ENCODE data around the gene LPAR2.
"Not testable (repeated sequence)": the region's sequence is repeated elsewhere in the genome, so short reads cannot be mapped to it uniquely, and the experiment has no call there.

LPAR2 gene

GRCh38 chr19:19618219-19619051 is 9.6 kb downstream of the LPAR2 start, which contains the start of gene PBX4:
TSS of gene PBX4 (minus strand) at chr19:19618687. CDS start at chr19:19618629, 58 bp downstream.
- peak; percentile 98 for DNase-seq (ENCODE audit: extremely low read depth, insufficient read length)
- H3K27me3 ChIP-seq (replicated peaks; ENCODE audit: control insufficient read depth, insufficient read depth, low read length) = no peaks in the 10 kb centered on the region
- H3K4me3 ChIP-seq (replicated peaks; ENCODE audit: low read depth, low read length) = peak within 1 kb of the TSS; percentile 82
- TF ChIP-seq, protein P1, sequence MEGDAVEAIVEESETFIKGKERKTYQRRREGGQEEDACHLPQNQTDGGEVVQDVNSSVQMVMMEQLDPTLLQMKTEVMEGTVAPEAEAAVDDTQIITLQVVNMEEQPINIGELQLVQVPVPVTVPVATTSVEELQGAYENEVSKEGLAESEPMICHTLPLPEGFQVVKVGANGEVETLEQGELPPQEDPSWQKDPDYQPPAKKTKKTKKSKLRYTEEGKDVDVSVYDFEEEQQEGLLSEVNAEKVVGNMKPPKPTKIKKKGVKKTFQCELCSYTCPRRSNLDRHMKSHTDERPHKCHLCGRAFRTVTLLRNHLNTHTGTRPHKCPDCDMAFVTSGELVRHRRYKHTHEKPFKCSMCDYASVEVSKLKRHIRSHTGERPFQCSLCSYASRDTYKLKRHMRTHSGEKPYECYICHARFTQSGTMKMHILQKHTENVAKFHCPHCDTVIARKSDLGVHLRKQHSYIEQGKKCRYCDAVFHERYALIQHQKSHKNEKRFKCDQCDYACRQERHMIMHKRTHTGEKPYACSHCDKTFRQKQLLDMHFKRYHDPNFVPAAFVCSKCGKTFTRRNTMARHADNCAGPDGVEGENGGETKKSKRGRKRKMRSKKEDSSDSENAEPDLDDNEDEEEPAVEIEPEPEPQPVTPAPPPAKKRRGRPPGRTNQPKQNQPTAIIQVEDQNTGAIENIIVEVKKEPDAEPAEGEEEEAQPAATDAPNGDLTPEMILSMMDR (IDR thresholded peaks at IDR 0.05; ENCODE audit: insufficient read depth, low read length, poor library complexity, severe bottlenecking) = no peak
- no peaks in the 10 kb centered on the region; the same call in none of the 2 replicates for H3K36me3 ChIP-seq (ENCODE audit: control insufficient read depth, insufficient read depth, low read length)

DNA sequence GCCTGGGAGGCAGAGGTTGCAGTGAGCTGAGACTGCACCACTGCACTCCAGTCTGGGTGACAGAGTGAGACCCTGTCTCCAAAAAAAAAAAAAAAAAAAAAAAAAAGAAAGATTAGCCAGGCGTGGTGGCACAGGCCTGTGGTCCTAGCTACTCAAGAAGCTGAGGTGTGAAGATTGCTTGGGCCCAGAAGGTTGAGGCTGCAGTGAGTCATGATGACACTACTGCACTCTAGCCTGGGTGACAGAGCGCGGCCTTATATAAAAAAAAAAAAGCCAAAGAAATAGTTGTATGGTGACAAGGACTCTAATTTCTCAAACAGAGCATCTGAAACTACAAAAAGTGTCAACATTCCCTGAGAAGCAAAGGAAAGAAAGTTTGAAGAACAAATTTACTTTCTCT is 12.9 kb downstream of the LPAR2 start:
- H3K36me3 ChIP-seq (ENCODE audit: control insufficient read depth, insufficient read depth, low read length) = no peaks in the 10 kb centered on the region; the same call in none of the 2 replicates
- DNase-seq (ENCODE audit: extremely low read depth, insufficient read length) = no peak
- no peaks in the 10 kb centered on the region for H3K27me3 ChIP-seq (replicated peaks; ENCODE audit: control insufficient read depth, insufficient read depth, low read length)
- TF ChIP-seq, protein P1 (IDR thresholded peaks at IDR 0.05; ENCODE audit: insufficient read depth, low read length, poor library complexity, severe bottlenecking) = no peak
- H3K4me3 ChIP-seq (replicated peaks; ENCODE audit: low read depth, low read length) = no peak overlapping the region

- DNase-seq (ENCODE audit: extremely low read depth, insufficient read length) = no peak
- TF ChIP-seq, protein P1 (IDR thresholded peaks at IDR 0.05; ENCODE audit: insufficient read depth, low read length, poor library complexity, severe bottlenecking) = no peak
- H3K4me3 ChIP-seq (replicated peaks; ENCODE audit: low read depth, low read length) = no peak overlapping the region
- no peaks in the 10 kb centered on the region; the same call in none of the 2 replicates for H3K36me3 ChIP-seq (ENCODE audit: control insufficient read depth, insufficient read depth, low read length)
- no peaks in the 10 kb centered on the region for H3K27me3 ChIP-seq (replicated peaks; ENCODE audit: control insufficient read depth, insufficient read depth, low read length)
Measured at GRCh38 chr19:19613506-19613905, 14.5 kb downstream of the LPAR2 start.

DNA sequence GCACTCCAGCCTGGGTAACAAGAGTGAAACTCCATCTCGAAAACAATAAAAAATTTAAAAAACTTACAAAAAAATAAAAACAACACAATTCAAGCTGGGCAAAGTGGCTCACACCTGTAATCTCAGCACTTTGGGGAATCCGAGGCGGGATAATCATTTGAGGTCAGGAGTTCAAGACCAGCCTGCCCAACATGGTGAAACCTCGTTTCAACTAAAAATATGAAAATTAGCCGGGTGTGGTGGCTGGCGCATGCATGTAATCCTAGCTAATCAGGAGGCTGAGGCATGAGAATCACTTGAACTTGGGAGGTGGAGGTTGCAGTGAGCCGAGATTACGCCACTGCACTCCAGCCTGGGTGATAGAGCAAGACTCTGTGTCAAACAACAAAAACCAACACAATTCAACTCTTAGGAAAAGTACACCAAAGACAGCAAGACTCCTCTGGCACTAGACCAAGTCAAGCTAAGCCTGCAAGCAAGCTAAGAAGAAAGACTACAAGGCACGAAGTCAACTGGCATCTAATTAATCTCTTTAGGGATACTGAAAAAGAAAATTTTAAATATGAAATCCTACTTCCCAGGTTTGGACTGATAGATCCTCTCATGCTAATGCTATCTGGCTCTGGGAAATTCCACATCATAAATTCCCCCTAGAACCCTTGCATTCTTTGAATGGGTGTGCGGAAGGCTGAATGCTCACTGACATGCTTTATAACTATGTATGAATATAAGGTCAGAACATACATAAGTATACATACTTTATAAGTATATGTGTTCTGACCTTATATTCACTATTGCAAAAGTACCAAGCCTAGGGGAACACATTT is 17.4 kb downstream of the LPAR2 start:
- DNase-seq (ENCODE audit: extremely low read depth, insufficient read length) = no peak

DNA sequence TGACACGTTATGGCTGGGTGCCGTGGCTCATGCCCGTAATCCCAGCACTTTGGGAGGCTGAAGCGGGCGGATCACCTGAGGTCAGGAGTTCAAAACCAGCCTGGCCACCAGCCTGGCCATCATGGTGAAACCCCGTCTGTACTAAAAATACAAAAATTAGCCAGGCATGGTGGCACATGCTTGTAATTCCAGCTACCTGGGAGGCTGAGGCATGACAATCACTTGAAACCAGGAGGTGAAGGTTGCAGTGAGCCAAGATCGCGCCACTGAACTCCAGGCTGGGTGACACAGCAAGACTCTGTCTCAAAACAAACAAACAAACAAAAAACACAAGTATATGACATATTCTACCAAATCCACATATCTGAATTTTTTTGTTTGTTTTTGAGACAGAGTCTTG is 21.3 kb downstream of the LPAR2 start:
- not testable (repeated sequence) for H3K4me3 ChIP-seq (replicated peaks; ENCODE audit: low read depth, low read length); DNase-seq (ENCODE audit: extremely low read depth, insufficient read length)

More for the DNA sequence above, 17.4 kb downstream of the LPAR2 start:
- peaks cover 2% of the 10 kb centered on the region for H3K36me3 ChIP-seq (ENCODE audit: control insufficient read depth, insufficient read depth, low read length)
- no peaks in the 10 kb centered on the region for H3K27me3 ChIP-seq (replicated peaks; ENCODE audit: control insufficient read depth, insufficient read depth, low read length)
- no peak overlapping the region for H3K4me3 ChIP-seq (replicated peaks; ENCODE audit: low read depth, low read length)
- TF ChIP-seq, protein P1 (IDR thresholded peaks at IDR 0.05; ENCODE audit: insufficient read depth, low read length, poor library complexity, severe bottlenecking) = no peak

DNA sequence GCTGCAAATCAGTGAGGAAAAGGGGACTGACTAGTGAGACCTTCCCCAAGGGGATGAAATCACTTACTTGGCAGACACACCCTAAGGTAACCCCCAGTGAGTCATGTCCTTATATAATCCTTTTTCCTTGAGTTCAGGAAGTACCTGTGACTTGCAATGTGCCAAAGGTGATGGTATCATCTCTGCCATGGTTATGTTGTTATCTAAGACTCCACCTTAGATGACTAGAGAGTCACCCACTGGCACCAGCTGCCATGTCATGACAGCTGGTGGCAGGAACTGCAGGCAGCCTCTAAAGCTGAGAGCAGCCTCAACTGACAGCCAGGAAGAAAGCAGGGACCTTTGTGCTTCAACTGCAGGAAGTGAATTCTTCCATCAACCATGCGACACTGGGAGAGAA is 22.0 kb downstream of the LPAR2 start:
- H3K36me3 ChIP-seq (ENCODE audit: control insufficient read depth, insufficient read depth, low read length) = peaks cover 2% of the 10 kb centered on the region
- H3K4me3 ChIP-seq (replicated peaks; ENCODE audit: low read depth, low read length) = no peak overlapping the region
- DNase-seq (ENCODE audit: extremely low read depth, insufficient read length) = no peak
- TF ChIP-seq, protein P1 (IDR thresholded peaks at IDR 0.05; ENCODE audit: insufficient read depth, low read length, poor library complexity, severe bottlenecking) = no peak
- no peaks in the 10 kb centered on the region for H3K27me3 ChIP-seq (replicated peaks; ENCODE audit: control insufficient read depth, insufficient read depth, low read length)

More for the DNA sequence above, 21.3 kb downstream of the LPAR2 start:
- H3K36me3 ChIP-seq (ENCODE audit: control insufficient read depth, insufficient read depth, low read length); H3K27me3 ChIP-seq (replicated peaks; ENCODE audit: control insufficient read depth, insufficient read depth, low read length): not testable (repeated sequence)

All from GM06990 (cell line).